ENCODE measurements around the gene CTDNEP1. TPM values are rescaled to one million over a fixed set of nuclear protein-coding genes. Genes with fewer than 3 reads are reported as not detected.
"Not testable (repeated sequence)": the region's sequence is repeated elsewhere in the genome, so short reads cannot be mapped to it uniquely, and the experiment has no call there.

CTDNEP1 gene
- total and polyA plus RNA-seq, 4 donors: 92.9 to 113 (median 108) TPM

DNA sequence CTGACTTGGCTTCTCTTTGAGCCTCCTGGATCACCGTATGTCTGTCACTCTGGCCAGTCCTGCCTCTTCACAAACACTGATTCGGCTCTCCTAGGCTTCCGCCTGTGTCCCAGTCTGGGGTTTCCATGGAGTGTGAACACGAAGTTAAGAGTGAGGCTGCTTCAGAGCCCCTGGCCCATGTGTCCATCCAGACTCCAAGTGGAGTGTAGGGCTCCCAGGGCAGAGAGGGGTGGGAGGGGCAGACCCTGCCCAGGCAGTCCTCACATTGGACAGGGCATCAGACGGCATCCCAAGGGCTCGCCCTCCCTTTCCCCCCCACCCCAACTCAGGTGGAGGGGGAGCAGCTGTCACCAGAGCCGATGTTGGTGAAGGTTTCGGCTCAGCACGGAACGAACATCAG lies 7.7 kb downstream of the CTDNEP1 start:
- H3K9me3 ChIP-seq (ENCODE audit: control insufficient read depth, low read length); intact Hi-C loops (cut with DNase I); ATAC-seq (ENCODE audit: low FRiP score); H3K4me1 ChIP-seq (ENCODE audit: control insufficient read depth in 1 of 2, insufficient read depth in 2 of 2, low read length in 2 of 2); H3K4me3 ChIP-seq (ENCODE audit: low read length in 2 of 2); H3K27ac ChIP-seq (ENCODE audit: low read depth in 1 of 2, low read length in 2 of 2); H3K27me3 ChIP-seq (ENCODE audit: control insufficient read depth in 1 of 2, insufficient read depth in 2 of 2, low read length in 1 of 2); DNase-seq; H3K36me3 ChIP-seq (ENCODE audit: control insufficient read depth in 1 of 2, insufficient read depth in 2 of 2, low read length in 1 of 2): not testable (repeated sequence)
- WGBS, 2 donors: 67 to 69% methylated on average over 10 of the region's 10 CpGs

DNA sequence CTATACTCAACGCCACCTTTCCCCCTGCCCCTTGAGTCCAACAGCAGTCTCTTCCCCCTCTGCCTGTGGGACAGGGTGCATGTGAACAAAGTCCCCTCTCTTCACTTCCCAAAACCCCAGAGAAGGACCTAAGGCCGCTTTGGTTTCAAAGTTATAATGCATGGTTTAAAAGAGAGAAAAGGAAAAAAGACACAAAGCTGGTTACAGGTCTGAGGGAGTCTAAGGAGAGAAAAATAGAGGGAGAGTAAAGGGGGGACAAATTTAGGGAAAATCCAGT lies 8.1 kb downstream of the CTDNEP1 start:
- no peak for ATAC-seq (ENCODE audit: low FRiP score)
- H3K9me3 ChIP-seq (ENCODE audit: control insufficient read depth, low read length): no peaks in the 10 kb centered on the region
- intact Hi-C loops (cut with DNase I): no loop called here
- H3K4me1 ChIP-seq (ENCODE audit: control insufficient read depth in 1 of 2, insufficient read depth in 2 of 2, low read length in 2 of 2): peaks cover 0 to 3% of the 10 kb centered on the region in 2 donors
- 24% methylated on average over 2 of the region's 2 CpGs for WGBS, 2 donors
- no peak for DNase-seq
- H3K27me3 ChIP-seq (ENCODE audit: control insufficient read depth in 1 of 2, insufficient read depth in 2 of 2, low read length in 1 of 2): no peaks in the 10 kb centered on the region
- peaks cover 0 to 2% of the 10 kb centered on the region in 2 donors for H3K36me3 ChIP-seq (ENCODE audit: control insufficient read depth in 1 of 2, insufficient read depth in 2 of 2, low read length in 1 of 2)
- peak overlapping the region; percentile 20 to 42 for H3K4me3 ChIP-seq (ENCODE audit: low read length in 2 of 2)
- peak overlapping the region in 1 of 2 donors; percentile 96 for H3K27ac ChIP-seq (ENCODE audit: low read depth in 1 of 2, low read length in 2 of 2)

DNA sequence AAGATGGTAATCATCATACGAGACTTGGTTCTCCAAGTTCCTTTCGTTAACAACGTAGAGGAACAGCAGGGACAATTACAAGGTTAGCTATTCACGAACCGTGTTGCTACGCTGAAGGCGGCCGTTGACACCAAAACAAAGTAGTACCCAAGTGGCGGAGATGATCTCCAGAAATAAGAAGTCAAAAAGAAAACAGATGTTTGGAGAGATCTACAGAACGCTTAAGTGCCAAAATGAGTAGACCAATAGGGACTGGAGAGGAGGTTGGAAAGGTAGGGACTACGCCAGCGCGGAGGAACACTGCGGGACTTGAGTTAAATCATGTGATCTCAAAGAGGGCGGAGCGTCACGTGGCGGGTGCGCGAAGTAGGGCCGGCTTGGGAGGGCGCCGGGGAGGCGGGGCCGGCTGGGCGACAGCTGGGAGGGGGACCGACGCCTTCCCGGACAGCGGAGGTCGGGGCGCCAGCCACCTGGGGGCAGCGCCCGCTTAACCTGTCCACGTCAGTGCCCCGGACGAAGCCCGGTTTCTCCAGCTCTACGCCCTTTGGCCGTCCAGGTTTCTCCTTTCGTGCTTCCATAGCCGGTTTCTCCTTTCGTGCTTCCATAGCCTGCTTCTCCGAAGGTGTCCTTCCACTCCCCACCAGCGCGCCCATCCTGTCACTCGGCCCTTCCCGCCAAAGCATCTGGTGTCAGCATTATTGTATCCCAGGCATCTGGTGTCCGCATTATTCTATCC lies 8.6 kb downstream of the CTDNEP1 start:
- 0% methylated on average over 42 to 49 of the region's 49 CpGs for WGBS, 2 donors
- DNase-seq: peak; percentile 98
- Histone ChIP-seq H3K9me3 (ENCODE audit: control insufficient read depth, low read length) (no peaks in the 10 kb centered on the region), H3K27ac (ENCODE audit: low read depth in 1 of 2, low read length in 2 of 2) (peak overlapping the region in 1 of 2 donors; percentile 96), H3K36me3 (ENCODE audit: control insufficient read depth in 1 of 2, insufficient read depth in 2 of 2, low read length in 1 of 2) (peaks cover 0 to 2% of the 10 kb centered on the region in 2 donors), H3K4me3 (ENCODE audit: low read length in 2 of 2) (peak overlapping the region; percentile 20 to 51), H3K27me3 (ENCODE audit: control insufficient read depth in 1 of 2, insufficient read depth in 2 of 2, low read length in 1 of 2) (no peaks in the 10 kb centered on the region), H3K4me1 (ENCODE audit: control insufficient read depth in 1 of 2, insufficient read depth in 2 of 2, low read length in 2 of 2) (peaks cover 0 to 3% of the 10 kb centered on the region in 2 donors)
- intact Hi-C loops (cut with DNase I): no loop called here
- ATAC-seq (ENCODE audit: low FRiP score): peak; percentile 88

DNA sequence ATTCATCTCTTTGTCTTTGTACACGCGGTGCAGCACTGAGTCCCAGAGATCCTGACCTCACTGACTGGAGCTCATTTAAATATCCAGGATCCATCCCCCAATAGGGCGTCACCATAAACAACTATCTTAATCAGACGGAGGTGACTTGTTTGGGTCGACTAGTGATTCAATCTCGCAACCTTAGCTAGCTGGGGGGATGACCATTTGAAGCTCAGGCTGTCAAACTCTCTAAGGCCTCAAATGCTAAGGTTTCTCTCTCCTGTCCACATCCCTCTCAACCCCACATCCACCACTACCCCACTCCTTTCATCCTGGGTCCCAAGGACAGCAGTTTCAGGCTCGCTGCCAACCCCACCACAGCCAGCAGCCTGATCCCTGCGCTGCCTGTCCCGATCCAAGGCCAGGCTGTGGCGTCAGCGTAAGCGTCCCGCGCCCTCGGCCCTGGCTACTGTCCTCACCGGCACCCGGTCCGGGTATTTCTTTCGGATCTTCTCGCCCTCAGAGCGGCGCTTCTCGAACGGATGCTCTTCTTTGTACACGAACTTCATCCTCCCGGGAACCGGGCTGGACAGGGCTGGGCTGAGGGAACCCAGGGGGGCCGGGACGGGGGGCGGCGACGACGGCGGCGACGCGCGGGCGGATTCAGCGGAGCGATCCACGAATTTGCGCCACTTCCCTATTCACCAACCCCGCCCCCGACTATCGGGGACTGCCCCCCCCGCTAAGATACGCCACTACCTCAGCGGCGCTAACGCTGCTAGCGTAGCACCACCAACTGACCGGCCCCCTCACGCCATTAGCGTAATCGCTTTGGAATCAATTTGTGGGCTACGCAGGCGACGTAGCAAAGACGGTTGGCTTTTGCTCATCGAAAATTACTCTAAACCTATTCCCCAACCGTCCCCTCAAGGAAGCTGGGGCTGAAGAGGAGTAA lies 9.5 kb downstream of the CTDNEP1 start, which contains the start of gene GABARAP:
Gene GABARAP (minus strand): TSS at position 667 of the 934 bp plus-strand sequence. CDS start 119 bp downstream, at position 548.
- H3K36me3 ChIP-seq (ENCODE audit: control insufficient read depth in 1 of 2, insufficient read depth in 2 of 2, low read length in 1 of 2): peaks cover 0 to 2% of the 10 kb centered on the region in 2 donors
- H3K27me3 ChIP-seq (ENCODE audit: control insufficient read depth in 1 of 2, insufficient read depth in 2 of 2, low read length in 1 of 2): no peaks in the 10 kb centered on the region
- WGBS, 2 donors: 0 to 1% methylated on average over 58 to 62 of the region's 62 CpGs
- peak within 1 kb of the TSS; percentile 72 to 96 for H3K27ac ChIP-seq (ENCODE audit: low read depth in 1 of 2, low read length in 2 of 2)
- H3K4me3 ChIP-seq (ENCODE audit: low read length in 2 of 2): peak within 1 kb of the TSS; percentile 48 to 51
- peak; percentile 90 for ATAC-seq (ENCODE audit: low FRiP score)
- H3K4me1 ChIP-seq (ENCODE audit: control insufficient read depth in 1 of 2, insufficient read depth in 2 of 2, low read length in 2 of 2): peaks cover 0 to 3% of the 10 kb centered on the region in 2 donors
- no peaks in the 10 kb centered on the region for H3K9me3 ChIP-seq (ENCODE audit: control insufficient read depth, low read length)
- DNase-seq: peak; percentile 96 to 98
- intact Hi-C loops (cut with DNase I): no loop called here

DNA sequence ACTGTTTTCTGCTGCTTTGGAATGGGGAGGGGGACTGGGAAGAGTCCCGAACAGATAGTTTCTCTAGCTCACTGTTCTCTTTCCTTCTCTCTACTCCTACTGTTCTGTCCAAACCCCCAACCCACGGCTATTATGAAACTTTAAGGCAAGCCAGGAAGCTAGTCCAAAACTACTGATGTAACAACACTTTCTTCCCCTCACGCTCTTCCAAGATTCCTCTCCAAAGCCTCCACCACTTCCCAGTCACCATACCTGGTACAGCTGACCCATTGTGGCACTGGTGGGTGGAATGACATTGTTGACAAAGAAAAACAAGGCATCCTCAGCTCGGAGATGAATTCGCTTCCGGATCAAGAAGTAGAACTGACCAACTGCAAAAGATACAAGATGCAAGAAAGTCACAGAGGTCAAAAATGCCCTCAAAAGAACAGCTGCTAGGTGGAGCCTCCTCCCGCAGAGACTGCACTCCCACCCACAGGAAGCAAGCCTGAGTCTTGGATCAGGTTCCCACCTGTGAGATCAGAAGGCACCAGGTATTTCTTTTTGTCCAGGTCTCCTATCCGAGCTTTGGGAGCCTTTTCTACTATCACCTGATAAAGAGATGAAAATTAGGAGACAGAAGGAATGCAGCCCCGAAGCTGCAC lies 10.3 kb downstream of the CTDNEP1 start:
- intact Hi-C loops (cut with DNase I): no loop called here
- no peak for ATAC-seq (ENCODE audit: low FRiP score)
- Histone ChIP-seq H3K4me1 (ENCODE audit: control insufficient read depth in 1 of 2, insufficient read depth in 2 of 2, low read length in 2 of 2) (peaks cover 0 to 3% of the 10 kb centered on the region in 2 donors), H3K27me3 (ENCODE audit: control insufficient read depth in 1 of 2, insufficient read depth in 2 of 2, low read length in 1 of 2) (no peaks in the 10 kb centered on the region), H3K9me3 (ENCODE audit: control insufficient read depth, low read length) (no peaks in the 10 kb centered on the region), H3K27ac (ENCODE audit: low read depth in 1 of 2, low read length in 2 of 2) (peak overlapping the region in 1 of 2 donors; percentile 38), H3K36me3 (ENCODE audit: control insufficient read depth in 1 of 2, insufficient read depth in 2 of 2, low read length in 1 of 2) (peaks cover 0 to 2% of the 10 kb centered on the region in 2 donors), H3K4me3 (ENCODE audit: low read length in 2 of 2) (peak overlapping the region; percentile 29 to 48)
- DNase-seq: no peak
- 27 to 28% methylated on average over 9 of the region's 9 CpGs for WGBS, 2 donors

DNA sequence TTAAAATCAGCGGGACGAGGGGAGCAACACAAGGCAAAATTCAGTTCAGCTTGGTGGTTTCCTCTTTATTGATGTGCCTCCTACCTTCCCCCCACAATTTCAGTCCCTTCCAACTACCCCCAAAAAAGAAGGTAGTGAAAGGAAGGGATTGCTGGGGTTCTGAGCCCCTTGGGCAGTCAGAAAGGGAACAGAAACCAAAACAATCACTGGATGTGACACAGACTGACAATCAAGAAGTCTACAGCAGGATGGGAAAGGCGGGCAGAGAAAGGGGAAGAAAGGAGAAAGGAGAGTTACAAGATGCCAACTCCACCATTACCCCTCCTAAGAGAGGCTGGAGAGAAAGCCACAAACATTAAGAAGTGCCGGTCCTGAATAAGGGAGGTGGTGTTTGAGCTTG lies 11.2 kb downstream of the CTDNEP1 start:
- no peaks in the 10 kb centered on the region for H3K36me3 ChIP-seq (ENCODE audit: control insufficient read depth in 1 of 2, insufficient read depth in 2 of 2, low read length in 1 of 2)

DNA sequence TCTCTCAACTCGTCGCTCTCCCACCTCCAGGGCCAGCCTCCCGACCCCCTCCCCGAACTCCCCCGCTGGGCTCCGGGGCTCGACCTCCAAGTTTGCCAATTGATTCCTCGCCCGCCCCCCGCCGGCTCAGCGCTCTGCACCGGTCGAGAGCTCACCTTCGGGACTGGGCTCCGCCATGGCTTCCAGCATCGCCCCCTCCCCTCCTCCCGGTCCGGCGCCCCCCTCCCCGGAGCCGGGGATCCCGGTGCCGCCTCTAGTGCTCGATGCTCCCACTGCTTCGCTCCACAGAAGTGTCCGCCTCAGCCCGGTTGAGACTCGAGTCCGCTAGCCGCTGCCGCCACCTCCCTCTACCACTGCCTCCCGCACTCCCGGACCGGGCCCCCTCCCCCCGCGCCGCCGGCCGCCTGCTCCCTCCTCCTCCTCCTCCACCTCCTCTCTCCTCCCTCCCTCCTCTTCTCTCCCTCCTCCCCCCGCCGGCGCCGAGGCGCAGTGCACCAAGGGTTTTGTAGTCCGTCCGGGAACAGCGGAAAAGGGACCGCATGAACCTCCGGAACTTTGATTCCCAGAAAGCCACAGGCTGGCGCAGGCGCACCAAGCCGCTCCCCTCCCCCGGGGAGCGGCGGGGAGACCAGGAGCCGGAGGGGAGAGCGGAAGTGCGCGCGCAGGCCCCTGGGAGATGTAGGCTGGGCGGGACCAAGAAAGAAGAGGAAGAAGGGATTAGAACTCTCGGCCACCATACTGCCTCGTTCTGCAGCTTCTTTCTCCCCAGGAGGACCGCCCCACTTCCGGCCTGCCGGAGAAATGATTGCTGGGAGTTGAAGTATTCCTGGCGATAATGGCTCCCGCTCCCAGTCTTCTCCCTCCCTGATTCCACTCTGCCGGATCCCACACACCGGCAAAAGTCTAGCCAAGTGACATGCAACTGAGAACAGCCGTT lies 12.2 kb downstream of the CTDNEP1 start, which contains the start of gene PHF23:
Gene PHF23 (minus strand): TSS at position 367 of the 937 bp plus-strand sequence. CDS start 178 bp downstream, at position 189.
- H3K27ac ChIP-seq (ENCODE audit: low read depth in 1 of 2, low read length in 2 of 2): peak within 1 kb of the TSS; percentile 20 to 66
- intact Hi-C loops (cut with DNase I): no loop called here
- H3K27me3 ChIP-seq (ENCODE audit: control insufficient read depth in 1 of 2, insufficient read depth in 2 of 2, low read length in 1 of 2): no peaks in the 10 kb centered on the region
- WGBS, 2 donors: 1% methylated on average over 61 to 72 of the region's 72 CpGs
- peak; percentile 88 for ATAC-seq (ENCODE audit: low FRiP score)
- no peaks in the 10 kb centered on the region for H3K36me3 ChIP-seq (ENCODE audit: control insufficient read depth in 1 of 2, insufficient read depth in 2 of 2, low read length in 1 of 2)
- peak; percentile 99 for DNase-seq
- peaks cover 0 to 3% of the 10 kb centered on the region in 2 donors for H3K4me1 ChIP-seq (ENCODE audit: control insufficient read depth in 1 of 2, insufficient read depth in 2 of 2, low read length in 2 of 2)
- no peaks in the 10 kb centered on the region for H3K9me3 ChIP-seq (ENCODE audit: control insufficient read depth, low read length)
- H3K4me3 ChIP-seq (ENCODE audit: low read length in 2 of 2): peak within 1 kb of the TSS; percentile 93 to 96

More for the DNA sequence above, 11.2 kb downstream of the CTDNEP1 start:
- 64 to 71% methylated on average over 4 of the region's 4 CpGs for WGBS, 2 donors
- ATAC-seq (ENCODE audit: low FRiP score): no peak
- Histone ChIP-seq H3K27me3 (ENCODE audit: control insufficient read depth in 1 of 2, insufficient read depth in 2 of 2, low read length in 1 of 2) (no peaks in the 10 kb centered on the region), H3K27ac (ENCODE audit: low read depth in 1 of 2, low read length in 2 of 2) (no peak overlapping the region), H3K4me1 (ENCODE audit: control insufficient read depth in 1 of 2, insufficient read depth in 2 of 2, low read length in 2 of 2) (peaks cover 0 to 3% of the 10 kb centered on the region in 2 donors), H3K4me3 (ENCODE audit: low read length in 2 of 2) (no peak overlapping the region), H3K9me3 (ENCODE audit: control insufficient read depth, low read length) (no peaks in the 10 kb centered on the region)
- intact Hi-C loops (cut with DNase I): no loop called here
- DNase-seq: no peak
